ENCODE data around the gene GTF2A2.

DNA sequence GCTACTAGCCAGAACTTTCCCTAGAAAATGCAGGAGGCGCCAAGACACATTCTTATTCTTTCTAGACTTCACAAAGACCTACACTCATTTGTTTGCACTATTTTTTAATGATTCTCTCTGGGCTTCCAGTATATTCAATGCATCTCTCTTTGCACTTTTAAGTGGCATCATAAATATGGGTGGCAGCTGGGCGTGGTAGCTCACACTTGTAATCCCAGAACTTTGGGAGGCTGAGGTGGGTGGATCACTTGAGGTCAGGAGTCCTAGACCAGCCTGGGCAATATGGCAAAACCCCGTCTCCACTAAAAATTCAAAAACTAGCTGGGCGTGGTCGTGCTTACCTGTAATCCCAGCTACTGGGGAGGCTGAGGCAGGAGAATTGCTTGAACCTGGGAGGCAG is 51.3 kb downstream of the GTF2A2 start:
- TF ChIP-seq CTCF (IDR thresholded peaks at IDR 0.05) (no peak), POLR2A (IDR thresholded peaks at IDR 0.05) (no peak), EP300 (IDR thresholded peaks at IDR 0.05) (no peak)

All from stomach (tissue), 4 donors.